Prostate gland (tissue), 2 donors: ENCODE data around the gene LMBRD1. TPM values are rescaled to one million over a fixed set of nuclear protein-coding genes. Genes with fewer than 3 reads are reported as not detected.

Experiments used
- DNase-seq: peaks from one replicate; pipeline ENCODE4 v3.0.0-alpha.2; 2019; ENCODE audit warnings: low spot score
- H3K27ac ChIP-seq, 2 donors: fragments of 200-600 bp; sonication (generic); 2 replicates each; pipeline ENCODE4 v1.5.1; 2017 to 2019
- H3K27me3 ChIP-seq: fragments of 200-600 bp; sonication (generic); replicated peaks from 2 replicates; pipeline ENCODE4 v1.5.1; 2019; ENCODE audit not compliant: insufficient read depth
- H3K36me3 ChIP-seq, 2 donors: fragments of 200-600 bp; sonication (generic); 1 replicate in 1 of 2; 2 replicates in 1 of 2; pipeline versions ENCODE4 v1.5.1 to v1.8.1; 2017 to 2019
- H3K4me1 ChIP-seq: fragments of 200-600 bp; sonication (generic); replicated peaks from 2 replicates; pipeline ENCODE4 v1.5.1; 2019
- H3K4me3 ChIP-seq, 2 donors: fragments of 200-600 bp; sonication (generic); 2 replicates each; pipeline ENCODE4 v1.5.1; 2017 to 2019
- H3K9me3 ChIP-seq: fragments of 200-600 bp; sonication (generic); 2 replicates; pipeline ENCODE4 v1.5.1; 2017
- CTCF ChIP-seq, 4 experiments: fragments of 200-600 bp in 2 of 4; fragments of 450-650 bp in 2 of 4; sonication (generic) in 2 of 4; IDR thresholded peaks; 1 replicate in 3 of 4; 2 replicates in 1 of 4; pipeline ENCODE4 v1.5.1; 2016 to 2019; ENCODE audit warnings: antibody characterized with exemption in 4 of 4, mild to moderate bottlenecking in 2 of 4, moderate library complexity in 2 of 4
- POLR2A ChIP-seq: fragments of 450-650 bp; IDR thresholded peaks from one replicate; pipeline ENCODE4 v1.6.1; 2016; ENCODE audit warnings: antibody characterized with exemption, mild to moderate bottlenecking
- POLR2AphosphoS5 ChIP-seq: sonication (generic); formaldehyde crosslinking; IDR thresholded peaks from one replicate; pipeline ENCODE4 v1.6.1; 2017; ENCODE audit warnings: antibody characterized with exemption
- WGBS: methylation state at CpG from one replicate; pipeline ENCODE4 v1.1.5; 2018; 5-methylcytosine and 5-hydroxymethylcytosine counted together
- intact Hi-C: fragments of 100-400 bp; cut with DNase I; formaldehyde crosslinking; loops from one replicate; pipeline ENCODE4 v1.14.2; 2022
- total RNA-seq, 2 donors: library from RNA; depleted of rRNA; stranded (reverse); fragments of >200 nt; gene quantifications; one replicate each; pipeline ENCODE4 v1.1.0, GENCODE V29; 2016

The LMBRD1 gene
- total RNA-seq, 2 donors from 2014 or later: 53.5 to 63.1 TPM

GRCh38 chr6:69627625-69628024 is 169.2 kb downstream of the LMBRD1 start:
- DNase-seq: no peak
- no peak overlapping the region for H3K4me3 ChIP-seq
- no peaks in the 10 kb centered on the region for H3K9me3 ChIP-seq
- no peak overlapping the region for H3K27ac ChIP-seq
- no peaks in the 10 kb centered on the region for H3K4me1 ChIP-seq
- H3K36me3 ChIP-seq: no peaks in the 10 kb centered on the region
- no peaks in the 10 kb centered on the region for H3K27me3 ChIP-seq
- WGBS: 96% methylated on average over 1 of the region's 1 CpG
- intact Hi-C loops: no loop called here
- TF ChIP-seq POLR2A: no peak
- no peak for TF ChIP-seq POLR2AphosphoS5
- TF ChIP-seq CTCF (IDR thresholded peaks at IDR 0.05): no peak

- DNase-seq: no peak
- no peak overlapping the region for H3K27ac ChIP-seq
- no peaks in the 10 kb centered on the region for H3K27me3 ChIP-seq
- no peaks in the 10 kb centered on the region for H3K36me3 ChIP-seq
- 78% methylated on average over 2 of the region's 2 CpGs for WGBS
- intact Hi-C loops: no loop called here
- H3K4me1 ChIP-seq: no peaks in the 10 kb centered on the region
- no peaks in the 10 kb centered on the region for H3K9me3 ChIP-seq
- H3K4me3 ChIP-seq: no peak overlapping the region
- TF ChIP-seq POLR2A (no peak), CTCF (IDR thresholded peaks at IDR 0.05) (no peak), POLR2AphosphoS5 (no peak)
Observed at GRCh38 chr6:69624944-69625343, 171.9 kb downstream of the LMBRD1 start.

Other genes with a start within 250 kb of the LMBRD1 start
- under 1 TPM; 0.14 to 0.45 TPM for gene COL19A1, start 69.5 kb upstream of the LMBRD1 start, total RNA-seq